ENCODE results near the gene CES5A.

- no peak for TF ChIP-seq CTCF (IDR thresholded peaks at IDR 0.05; ENCODE audit: insufficient read depth, low read length, poor library complexity, severe bottlenecking)
- TF ChIP-seq EZH2phosphoT487 (conservative IDR thresholded peaks at IDR 0.05; ENCODE audit: low read length): no peak
These were observed 13.4 kb upstream of the CES5A start for GRCh38 chr16:55888546-55888945.
